Panc1 (cell line): ENCODE data around the gene HSPBP1. TPM values are rescaled to one million over a fixed set of nuclear protein-coding genes. Genes with fewer than 3 reads are reported as not detected.

Source experiments
- ATAC-seq: fragments of 200-7000 bp; cut with Tn5 transposase; 2 replicates; pipeline ENCODE4 v1.9.1; 2020; ENCODE audit warnings: mild to moderate bottlenecking, moderate library complexity
- BruUV-seq: library from RNA; stranded (reverse); fragments of 400-500 nt; replicated peaks from 2 replicates; lab custom pipeline; 2021; lab: Mats Ljungman, UMichigan
- CTCF ChIA-PET: fragments of 300-600 bp; sonication (Branson Sonifier 250); formaldehyde crosslinking; loops from one replicate; lab custom pipeline; 2022; ENCODE audit warnings: antibody characterized with exemption; lab: Charles Lee
- POLR2A ChIA-PET: fragments of 300-600 bp; sonication (Branson Sonifier 250); formaldehyde crosslinking; loops from one replicate; lab custom pipeline; 2022; ENCODE audit warnings: antibody characterized with exemption; lab: Charles Lee
- DNase-seq: peaks from one replicate; pipeline ENCODE4 v3.0.0-alpha.2; 2010; ENCODE audit warnings: low read depth, low spot score
- H3K27ac ChIP-seq: 2 replicates; pipeline ENCODE4 v1.5.1; 2011; ENCODE audit warnings: mild to moderate bottlenecking, low read length, inconsistent platforms
- H3K27me3 ChIP-seq: fragments of 200-500 bp; sonication (Bioruptor generic); 2 replicates; pipeline ENCODE4 v1.6.0; 2014; ENCODE audit warnings: low read length, inconsistent platforms; ENCODE audit not compliant: control insufficient read depth, insufficient read depth
- H3K36me3 ChIP-seq: fragments of 200-500 bp; sonication (Bioruptor generic); 2 replicates; pipeline ENCODE4 v1.5.1; 2014; ENCODE audit warnings: inconsistent platforms, mild to moderate bottlenecking, low read length, moderate library complexity; ENCODE audit not compliant: control insufficient read depth, insufficient read depth
- H3K4me1 ChIP-seq: 2 replicates; pipeline ENCODE4 v1.5.1; 2011; ENCODE audit warnings: inconsistent platforms, mild to moderate bottlenecking, low read length, moderate library complexity; ENCODE audit not compliant: control insufficient read depth, insufficient read depth
- H3K4me3 ChIP-seq, 2 experiments: 2 replicates each; pipeline ENCODE4 v1.5.1; 2011 to 2012; ENCODE audit warnings: low read depth in 2 of 2, low read length in 2 of 2, mild to moderate bottlenecking in 2 of 2, inconsistent platforms in 1 of 2, moderate library complexity in 1 of 2
- H3K9me3 ChIP-seq: fragments of 200-500 bp; sonication (Bioruptor generic); 2 replicates; pipeline ENCODE4 v1.5.1; 2014; ENCODE audit warnings: low read depth, mild to moderate bottlenecking, inconsistent platforms, low read length, moderate library complexity; ENCODE audit not compliant: control insufficient read depth, insufficient read depth
- CTCF ChIP-seq: fragments of 450-650 bp; IDR thresholded peaks from 2 replicates; pipeline ENCODE4 v1.5.1; 2017; ENCODE audit warnings: mild to moderate bottlenecking
- POLR2AphosphoS5 ChIP-seq: IDR thresholded peaks from 2 replicates; pipeline ENCODE4 v1.6.1; 2012; ENCODE audit warnings: mild to moderate bottlenecking, low read depth, low read length, moderate library complexity
- REST ChIP-seq, 2 experiments: IDR thresholded peaks; 2 replicates each; pipeline ENCODE4 v1.6.1; 2011 to 2012; ENCODE audit warnings: low read depth in 2 of 2, control low read depth in 1 of 2, low read length in 1 of 2, mild to moderate bottlenecking in 1 of 2, moderate library complexity in 1 of 2; ENCODE audit not compliant: insufficient read depth in 1 of 2
- SIN3A ChIP-seq: IDR thresholded peaks from 2 replicates; pipeline ENCODE4 v1.6.1; 2012; ENCODE audit warnings: low read depth, mild to moderate bottlenecking, low read length, moderate library complexity, borderline replicate concordance; ENCODE audit not compliant: insufficient read depth
- TCF7L2 ChIP-seq: IDR thresholded peaks from 2 replicates; pipeline ENCODE4 v1.6.1; 2011; ENCODE audit warnings: mild to moderate bottlenecking, low read depth, low read length, inconsistent platforms
- in situ Hi-C: cut with HindIII; loops from 2 replicates; pipeline ENCODE4 v1.10.0; 2016; ENCODE audit warnings: low sequenced_read_pairs, low pct_unique_long_range_greater_than_20kb
- intact Hi-C: fragments of 100-400 bp; cut with micrococcal nuclease; formaldehyde crosslinking; loops from one replicate; pipeline ENCODE4 v1.10.0; 2022; ENCODE audit not compliant: unreplicated experiment
- total RNA-seq: library from RNA; stranded (reverse); gene quantifications from one replicate; pipeline ENCODE4 v1.2.1, GENCODE V29; 2021; ENCODE audit not compliant: unreplicated experiment

Gene HSPBP1
- total RNA-seq, 1 experiment from 2014 or later, result 84.2 TPM

- Histone ChIP-seq H3K27ac (no peak overlapping the region), H3K9me3 (no peaks in the 10 kb centered on the region), H3K4me1 (no peaks in the 10 kb centered on the region), H3K4me3 (no peak overlapping the region), H3K36me3 (no peaks in the 10 kb centered on the region), H3K27me3 (no peaks in the 10 kb centered on the region)
- in situ Hi-C loops, result no loop called here
- DNase-seq (no peak), ATAC-seq (no peak)
- intact Hi-C loops, result no loop called here
- BruUV-seq, result no TSS peak
- no peak for TF ChIP-seq TCF7L2
- no peak for TF ChIP-seq REST (IDR thresholded peaks at IDR 0.05; ENCODE audit: insufficient read depth in 1 of 2, low read depth in 2 of 2, low read length in 1 of 2)
- TF ChIP-seq CTCF, result no peak
- no peak for TF ChIP-seq POLR2AphosphoS5
- TF ChIP-seq SIN3A, result no peak
- ChIA-PET POLR2A (no interaction called here), CTCF (no interaction called here)
Measured at GRCh38 chr19:55310498-55310897, 30.6 kb upstream of the HSPBP1 start.

- Histone ChIP-seq H3K4me1 (no peaks in the 10 kb centered on the region), H3K27ac (no peak overlapping the region), H3K36me3 (no peaks in the 10 kb centered on the region), H3K4me3 (no peak overlapping the region), H3K27me3 (no peaks in the 10 kb centered on the region), H3K9me3 (no peaks in the 10 kb centered on the region)
- ChIA-PET POLR2A (no interaction called here), CTCF (no interaction called here)
- BruUV-seq, result TSS peak; percentile 54
- no peak for ATAC-seq
- intact Hi-C loops, result no loop called here
- in situ Hi-C loops, result no loop called here
- TF ChIP-seq SIN3A (no peak), POLR2AphosphoS5 (no peak), REST (IDR thresholded peaks at IDR 0.05; ENCODE audit: insufficient read depth in 1 of 2, low read depth in 2 of 2, low read length in 1 of 2) (no peak), TCF7L2 (no peak), CTCF (no peak)
- DNase-seq, result no peak
Measured at GRCh38 chr19:55309448-55309847, 29.5 kb upstream of the HSPBP1 start.
